ENCODE data around the gene ELFN2. TPM values are rescaled to one million over a fixed set of nuclear protein-coding genes. Genes with fewer than 3 reads are reported as not detected.

Gene ELFN2
- total RNA-seq, 1 experiment from 2014 or later = 10.0 TPM

DNA sequence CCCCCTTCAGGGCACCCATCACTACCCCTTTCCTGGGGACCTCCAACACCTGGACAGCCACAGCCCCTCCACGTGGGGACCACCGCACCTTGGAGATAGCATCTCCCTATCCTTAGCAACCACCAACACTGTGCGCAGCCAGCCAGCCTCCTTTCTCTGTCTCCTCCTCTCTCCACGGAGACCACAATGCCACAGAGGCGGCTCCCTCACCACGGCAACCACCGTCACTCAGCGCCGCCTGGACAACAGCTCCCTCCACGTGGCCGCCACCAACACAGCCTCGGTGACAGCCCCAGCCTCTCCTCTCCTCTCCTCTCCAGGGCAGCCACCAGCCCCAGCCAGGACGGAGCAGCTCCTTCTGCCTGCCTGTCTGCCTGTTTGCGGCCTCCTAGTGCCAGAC, 10.5 kb downstream of the ELFN2 start:
- ChIA-PET CTCF (no interaction called here), POLR2A (ENCODE audit: unreplicated experiment) (no interaction called here)
- no peak overlapping the region for H3K9ac ChIP-seq (ENCODE audit: low read length)
- peaks cover 92% of the 10 kb centered on the region for H3K79me2 ChIP-seq (ENCODE audit: low read length)
- DNase-seq (no peak), ATAC-seq (no peak)
- H3K27me3 ChIP-seq (ENCODE audit: low read length) = no peaks in the 10 kb centered on the region
- peaks cover 3% of the 10 kb centered on the region for H3F3A ChIP-seq (ENCODE audit: low read length, unreplicated experiment)
- intact Hi-C loops (cut with micrococcal nuclease) = no loop called here
- no peak overlapping the region for H2AFZ ChIP-seq (ENCODE audit: low read length)
- TF ChIP-seq EZH2phosphoT487 (IDR thresholded peaks at IDR 0.05; ENCODE audit: borderline replicate concordance, low read length) = no peak
- TF ChIP-seq, protein P1, sequence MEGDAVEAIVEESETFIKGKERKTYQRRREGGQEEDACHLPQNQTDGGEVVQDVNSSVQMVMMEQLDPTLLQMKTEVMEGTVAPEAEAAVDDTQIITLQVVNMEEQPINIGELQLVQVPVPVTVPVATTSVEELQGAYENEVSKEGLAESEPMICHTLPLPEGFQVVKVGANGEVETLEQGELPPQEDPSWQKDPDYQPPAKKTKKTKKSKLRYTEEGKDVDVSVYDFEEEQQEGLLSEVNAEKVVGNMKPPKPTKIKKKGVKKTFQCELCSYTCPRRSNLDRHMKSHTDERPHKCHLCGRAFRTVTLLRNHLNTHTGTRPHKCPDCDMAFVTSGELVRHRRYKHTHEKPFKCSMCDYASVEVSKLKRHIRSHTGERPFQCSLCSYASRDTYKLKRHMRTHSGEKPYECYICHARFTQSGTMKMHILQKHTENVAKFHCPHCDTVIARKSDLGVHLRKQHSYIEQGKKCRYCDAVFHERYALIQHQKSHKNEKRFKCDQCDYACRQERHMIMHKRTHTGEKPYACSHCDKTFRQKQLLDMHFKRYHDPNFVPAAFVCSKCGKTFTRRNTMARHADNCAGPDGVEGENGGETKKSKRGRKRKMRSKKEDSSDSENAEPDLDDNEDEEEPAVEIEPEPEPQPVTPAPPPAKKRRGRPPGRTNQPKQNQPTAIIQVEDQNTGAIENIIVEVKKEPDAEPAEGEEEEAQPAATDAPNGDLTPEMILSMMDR (conservative IDR thresholded peaks at IDR 0.05; ENCODE audit: low read depth, low read length) = no peak
- TF ChIP-seq EZH2 (IDR thresholded peaks at IDR 0.05; ENCODE audit: low read length, unreplicated experiment) = no peak
- no peak overlapping the region for H3K27ac ChIP-seq (ENCODE audit: low read length)
- H3K36me3 ChIP-seq (ENCODE audit: low read depth, low read length) = no peaks in the 10 kb centered on the region
- peaks cover 42% of the 10 kb centered on the region for H3K4me1 ChIP-seq (ENCODE audit: insufficient read depth, low read length)
- no peak overlapping the region for H3K4me3 ChIP-seq (ENCODE audit: low read length)
- no peaks in the 10 kb centered on the region for H3K9me3 ChIP-seq (ENCODE audit: low read length)
- no peaks in the 10 kb centered on the region for H4K20me1 ChIP-seq (ENCODE audit: low read length)
- no peak overlapping the region for H3K4me2 ChIP-seq (ENCODE audit: low read length)
- no TSS peak for BruUV-seq (replicated peaks)
- H3K9me2 ChIP-seq (replicated peaks; ENCODE audit: low read length) = no peaks in the 10 kb centered on the region

DNA sequence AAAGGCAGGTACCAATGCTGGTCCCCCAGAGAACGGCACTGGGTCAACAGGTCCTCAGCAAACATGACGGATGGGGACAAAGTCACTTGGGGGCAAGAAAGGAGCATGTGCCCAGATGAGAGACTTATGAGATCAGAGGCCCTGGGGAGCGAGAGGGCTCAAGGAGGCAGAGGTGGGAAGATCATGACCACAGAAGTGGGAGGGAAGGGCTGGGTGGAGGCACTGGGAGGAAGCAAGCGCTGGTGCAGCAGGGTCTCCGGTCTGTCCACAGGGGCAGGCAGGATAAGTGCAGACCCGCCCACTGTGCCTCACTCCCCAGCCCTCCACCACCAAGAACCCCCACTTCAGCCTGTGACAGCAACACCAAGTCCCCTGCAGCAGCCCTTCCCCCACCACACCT, 10.9 kb downstream of the ELFN2 start:
- POLR2A ChIA-PET (ENCODE audit: unreplicated experiment) = no interaction called here
- Histone ChIP-seq H3K36me3 (ENCODE audit: low read depth, low read length) (no peaks in the 10 kb centered on the region), H3K4me2 (ENCODE audit: low read length) (no peak overlapping the region), H3K9ac (ENCODE audit: low read length) (no peak overlapping the region), H3K27me3 (ENCODE audit: low read length) (no peaks in the 10 kb centered on the region), H4K20me1 (ENCODE audit: low read length) (no peaks in the 10 kb centered on the region), H3K4me3 (ENCODE audit: low read length) (no peak overlapping the region), H3K9me3 (ENCODE audit: low read length) (no peaks in the 10 kb centered on the region), H2AFZ (ENCODE audit: low read length) (no peak overlapping the region), H3F3A (ENCODE audit: low read length, unreplicated experiment) (peaks cover 3% of the 10 kb centered on the region), H3K4me1 (ENCODE audit: insufficient read depth, low read length) (peaks cover 37% of the 10 kb centered on the region), H3K79me2 (ENCODE audit: low read length) (peaks cover 92% of the 10 kb centered on the region), H3K9me2 (replicated peaks; ENCODE audit: low read length) (no peaks in the 10 kb centered on the region), H3K27ac (ENCODE audit: low read length) (no peak overlapping the region)
- DNase-seq (no peak), ATAC-seq (no peak)
- intact Hi-C loops (cut with micrococcal nuclease) = no loop called here
- no peak for TF ChIP-seq EZH2phosphoT487 (IDR thresholded peaks at IDR 0.05; ENCODE audit: borderline replicate concordance, low read length)
- CTCF ChIA-PET = no interaction called here
- no TSS peak for BruUV-seq (replicated peaks)

DNA sequence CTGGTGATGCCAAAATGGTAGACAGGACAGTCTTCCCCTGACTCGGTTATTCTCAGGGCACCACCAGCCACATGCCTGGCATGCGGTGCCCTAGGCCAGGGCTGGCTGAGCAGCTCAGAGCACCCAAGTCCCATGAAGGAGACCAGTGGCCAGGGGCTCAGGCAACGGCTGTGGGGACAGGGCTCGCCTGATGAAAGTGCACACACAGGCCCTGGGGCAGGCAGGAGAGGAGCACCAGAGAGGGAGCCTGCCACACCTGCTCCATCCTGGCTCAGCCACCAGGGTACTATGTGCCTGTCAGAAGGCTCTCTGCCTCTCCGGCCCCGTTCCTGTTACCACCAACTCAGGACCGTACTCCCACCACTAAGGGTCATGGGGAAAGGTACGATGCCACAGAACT, 12.1 kb downstream of the ELFN2 start:
- DNase-seq = no peak
- H4K20me1 ChIP-seq (ENCODE audit: low read length) = no peaks in the 10 kb centered on the region
- no TSS peak for BruUV-seq (replicated peaks)

More for the DNA sequence above, 12.1 kb downstream of the ELFN2 start:
- no peak for ATAC-seq
- intact Hi-C loops (cut with micrococcal nuclease) = no loop called here
- Histone ChIP-seq H3K27ac (ENCODE audit: low read length) (no peak overlapping the region), H3K9me3 (ENCODE audit: low read length) (no peaks in the 10 kb centered on the region), H2AFZ (ENCODE audit: low read length) (no peak overlapping the region), H3K36me3 (ENCODE audit: low read depth, low read length) (no peaks in the 10 kb centered on the region), H3K27me3 (ENCODE audit: low read length) (no peaks in the 10 kb centered on the region), H3K4me2 (ENCODE audit: low read length) (no peak overlapping the region), H3K4me3 (ENCODE audit: low read length) (no peak overlapping the region), H3K9ac (ENCODE audit: low read length) (no peak overlapping the region), H3K9me2 (replicated peaks; ENCODE audit: low read length) (no peaks in the 10 kb centered on the region), H3K79me2 (ENCODE audit: low read length) (peaks cover 91% of the 10 kb centered on the region), H3K4me1 (ENCODE audit: insufficient read depth, low read length) (peaks cover 27% of the 10 kb centered on the region), H3F3A (ENCODE audit: low read length, unreplicated experiment) (peaks cover 3% of the 10 kb centered on the region)
- POLR2A ChIA-PET (ENCODE audit: unreplicated experiment) = no interaction called here
- TF ChIP-seq EZH2phosphoT487 (IDR thresholded peaks at IDR 0.05; ENCODE audit: borderline replicate concordance, low read length) = no peak
- TF ChIP-seq, protein P1 (conservative IDR thresholded peaks at IDR 0.05; ENCODE audit: low read depth, low read length) = no peak
- TF ChIP-seq EZH2 (IDR thresholded peaks at IDR 0.05; ENCODE audit: low read length, unreplicated experiment) = no peak
- CTCF ChIA-PET = no interaction called here
